Mucosa of gallbladder (tissue), 1 donor: ENCODE measurements around the gene DENND2A. TPM values are rescaled to one million over a fixed set of nuclear protein-coding genes. Genes with fewer than 3 reads are reported as not detected.

Experiments used
- total RNA-seq: library from RNA; stranded (reverse); gene quantifications from one replicate; pipeline ENCODE4 v1.2.1, GENCODE V29; 2021
- donor health status: DM: no; HTN: no; CAD: no.

Gene DENND2A
- total RNA-seq, 1 donor from 2014 or later, result 14.0 TPM

Other genes starting within 250 kb of the DENND2A start
- 40.9 TPM for gene SLC37A3, start 242.3 kb downstream of the DENND2A start, total RNA-seq
- gene RAB19, start 236.8 kb downstream of the DENND2A start, total RNA-seq, result 8.8 TPM
- 118 TPM for gene MKRN1, start 161.3 kb downstream of the DENND2A start, total RNA-seq
- 22.4 TPM for gene ADCK2, start 32.1 kb upstream of the DENND2A start, total RNA-seq
- gene NDUFB2, start 55.9 kb upstream of the DENND2A start, total RNA-seq, result 224 TPM